ENCODE data around the gene IVNS1ABP. TPM values are rescaled to one million over a fixed set of nuclear protein-coding genes. Genes with fewer than 3 reads are reported as not detected.

The IVNS1ABP gene
- total and polyA plus RNA-seq, 2 of the 13 experiments (the other 11 are each of a cell fraction or from before 2014, with no cell fraction given): 49.1 to 51.7 TPM

DNA sequence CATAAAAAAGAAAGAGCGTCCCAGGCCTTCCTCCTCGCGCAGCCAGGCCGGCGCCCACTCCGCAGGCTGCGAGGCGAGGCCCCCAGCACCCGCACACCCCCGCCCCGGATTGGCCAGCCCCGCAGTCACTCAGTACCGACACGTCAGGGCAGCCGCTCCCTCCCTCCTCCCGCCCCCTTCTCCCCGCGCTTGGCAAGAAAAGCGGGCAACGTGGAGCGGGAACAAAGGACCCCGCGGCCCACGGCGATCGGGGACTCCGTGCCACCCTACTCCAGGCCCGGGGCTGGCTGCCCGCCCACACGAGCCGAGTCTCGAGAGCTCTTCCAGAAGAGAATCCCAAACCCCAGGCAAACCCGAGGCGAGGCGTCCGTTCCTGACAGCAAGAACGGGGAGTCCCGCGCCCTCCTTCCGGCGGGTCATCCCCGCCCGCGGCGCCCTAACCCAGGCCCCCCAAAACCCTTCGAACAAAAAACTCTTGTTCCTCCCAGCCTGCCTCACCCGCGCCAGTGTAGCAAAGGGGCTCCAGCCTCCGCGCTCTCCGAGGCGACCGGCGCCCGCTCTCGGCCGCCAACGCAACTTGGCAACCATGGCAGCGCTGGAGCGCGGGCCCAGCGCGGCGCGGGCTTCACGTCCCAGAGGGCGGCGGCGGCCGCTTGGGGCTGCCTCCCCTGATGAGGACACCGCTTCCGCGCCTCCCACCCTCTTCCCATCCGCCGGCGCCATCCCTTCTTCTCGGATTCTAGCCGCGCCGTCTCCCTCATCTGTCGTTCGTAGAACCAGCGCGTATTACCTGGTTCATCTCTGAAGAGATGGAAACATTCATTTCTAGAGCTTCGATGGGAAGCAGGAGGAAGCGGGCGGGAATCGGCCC, 645 bp downstream of the IVNS1ABP start (continued):
- TF ChIP-seq, protein P1, sequence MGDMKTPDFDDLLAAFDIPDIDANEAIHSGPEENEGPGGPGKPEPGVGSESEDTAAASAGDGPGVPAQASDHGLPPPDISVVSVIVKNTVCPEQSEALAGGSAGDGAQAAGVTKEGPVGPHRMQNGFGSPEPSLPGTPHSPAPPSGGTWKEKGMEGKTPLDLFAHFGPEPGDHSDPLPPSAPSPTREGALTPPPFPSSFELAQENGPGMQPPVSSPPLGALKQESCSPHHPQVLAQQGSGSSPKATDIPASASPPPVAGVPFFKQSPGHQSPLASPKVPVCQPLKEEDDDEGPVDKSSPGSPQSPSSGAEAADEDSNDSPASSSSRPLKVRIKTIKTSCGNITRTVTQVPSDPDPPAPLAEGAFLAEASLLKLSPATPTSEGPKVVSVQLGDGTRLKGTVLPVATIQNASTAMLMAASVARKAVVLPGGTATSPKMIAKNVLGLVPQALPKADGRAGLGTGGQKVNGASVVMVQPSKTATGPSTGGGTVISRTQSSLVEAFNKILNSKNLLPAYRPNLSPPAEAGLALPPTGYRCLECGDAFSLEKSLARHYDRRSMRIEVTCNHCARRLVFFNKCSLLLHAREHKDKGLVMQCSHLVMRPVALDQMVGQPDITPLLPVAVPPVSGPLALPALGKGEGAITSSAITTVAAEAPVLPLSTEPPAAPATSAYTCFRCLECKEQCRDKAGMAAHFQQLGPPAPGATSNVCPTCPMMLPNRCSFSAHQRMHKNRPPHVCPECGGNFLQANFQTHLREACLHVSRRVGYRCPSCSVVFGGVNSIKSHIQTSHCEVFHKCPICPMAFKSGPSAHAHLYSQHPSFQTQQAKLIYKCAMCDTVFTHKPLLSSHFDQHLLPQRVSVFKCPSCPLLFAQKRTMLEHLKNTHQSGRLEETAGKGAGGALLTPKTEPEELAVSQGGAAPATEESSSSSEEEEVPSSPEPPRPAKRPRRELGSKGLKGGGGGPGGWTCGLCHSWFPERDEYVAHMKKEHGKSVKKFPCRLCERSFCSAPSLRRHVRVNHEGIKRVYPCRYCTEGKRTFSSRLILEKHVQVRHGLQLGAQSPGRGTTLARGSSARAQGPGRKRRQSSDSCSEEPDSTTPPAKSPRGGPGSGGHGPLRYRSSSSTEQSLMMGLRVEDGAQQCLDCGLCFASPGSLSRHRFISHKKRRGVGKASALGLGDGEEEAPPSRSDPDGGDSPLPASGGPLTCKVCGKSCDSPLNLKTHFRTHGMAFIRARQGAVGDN (CRISPR knock-in tag; IDR thresholded peaks at IDR 0.05): peak; percentile 64
- TF ChIP-seq MXD4 (CRISPR knock-in tag; IDR thresholded peaks at IDR 0.05) (peak; percentile 16; the same call in 1 of the 2 replicates), RXRA (CRISPR knock-in tag; IDR thresholded peaks at IDR 0.05) (no peak; the same call in 1 of the 2 replicates), SOX5 (CRISPR knock-in tag; IDR thresholded peaks at IDR 0.05; ENCODE audit: borderline replicate concordance) (no peak), RXRB (CRISPR knock-in tag; IDR thresholded peaks at IDR 0.05; ENCODE audit: borderline replicate concordance) (no peak), CBX5 (CRISPR knock-in tag; IDR thresholded peaks at IDR 0.05; ENCODE audit: borderline replicate concordance) (no peak), CHD4 (IDR thresholded peaks at IDR 0.05; ENCODE audit: borderline replicate concordance, low read length) (no peak), ZMAT3 (CRISPR knock-in tag; conservative IDR thresholded peaks at IDR 0.05) (no peak; the same call in 1 of the 2 replicates), SPEN (CRISPR knock-in tag; IDR thresholded peaks at IDR 0.05; ENCODE audit: low read depth) (no peak), ATF7 (IDR thresholded peaks at IDR 0.05) (no peak), ATF7 (CRISPR knock-in tag; IDR thresholded peaks at IDR 0.05) (no peak), FOSL1 (CRISPR knock-in tag; IDR thresholded peaks at IDR 0.05; ENCODE audit: borderline replicate concordance) (no peak), ZNF446 (CRISPR knock-in tag; IDR thresholded peaks at IDR 0.05) (no peak; the same call in 1 of the 2 replicates), POLR2AphosphoS5 (IDR thresholded peaks at IDR 0.05; ENCODE audit: low read depth, low read length) (peak; percentile 39; the same call in 1 of the 2 replicates), NR1H2 (CRISPR knock-in tag; IDR thresholded peaks at IDR 0.05; ENCODE audit: borderline replicate concordance, low read depth) (no peak), LRRFIP1 (CRISPR knock-in tag; conservative IDR thresholded peaks at IDR 0.05) (no peak), KDM5A (IDR thresholded peaks at IDR 0.05; ENCODE audit: borderline replicate concordance, low read length) (no peak; the same call in 1 of the 2 replicates), ZNF674 (CRISPR knock-in tag; IDR thresholded peaks at IDR 0.05; ENCODE audit: low read depth) (no peak), MTF1 (CRISPR knock-in tag; IDR thresholded peaks at IDR 0.05) (no peak), NFRKB (IDR thresholded peaks at IDR 0.05) (no peak)

Measured in HepG2 (cell line).